Activated CD4-positive, CD25-positive, alpha-beta regulatory T cell treated with anti-CD3 and anti-CD28 coated beads, Interleukin-2, amount 50 U/mL, for 16 hours (primary cell): Measurements from ENCODE around the gene ARGLU1.

ENCODE experiments used
- DNase-seq: peaks from one replicate; pipeline ENCODE4 v3.0.0-alpha.2; 2020; ENCODE audit warnings: low read depth, low spot score

The ARGLU1 gene

GRCh38 chr13:106541826-106542225 is 26.1 kb downstream of the ARGLU1 start:
- no peak for DNase-seq

- no peak for DNase-seq
Measured at GRCh38 chr13:106540613-106541012, 27.3 kb downstream of the ARGLU1 start.

GRCh38 chr13:106537521-106537920 is 30.4 kb downstream of the ARGLU1 start:
- DNase-seq: no peak

- peak; percentile 76 for DNase-seq
Measured at GRCh38 chr13:106536244-106537034, 31.5 kb downstream of the ARGLU1 start.

GRCh38 chr13:106535552-106536243 is 32.2 kb downstream of the ARGLU1 start, which contains the start of gene EFNB2:
Gene EFNB2 (minus strand): TSS chr13:106535662. CDS start chr13:106534964, 698 bp downstream.
- DNase-seq: peak; percentile 65

GRCh38 chr13:106534639-106535551 is 33.0 kb downstream of the ARGLU1 start:
- no peak for DNase-seq

GRCh38 chr13:106533943-106534638 is 33.8 kb downstream of the ARGLU1 start:
- no peak for DNase-seq

- DNase-seq: no peak
Measured at GRCh38 chr13:106533101-106533942, 34.6 kb downstream of the ARGLU1 start.

GRCh38 chr13:106532111-106532929 is 35.6 kb downstream of the ARGLU1 start:
- no peak for DNase-seq

GRCh38 chr13:106530980-106531481 is 36.9 kb downstream of the ARGLU1 start:
- no peak for DNase-seq

GRCh38 chr13:106530171-106530851 is 37.6 kb downstream of the ARGLU1 start:
- no peak for DNase-seq

- no peak for DNase-seq
Measured at GRCh38 chr13:106529415-106530170, 38.3 kb downstream of the ARGLU1 start.

GRCh38 chr13:106528718-106529414 is 39.1 kb downstream of the ARGLU1 start:
- DNase-seq: no peak

GRCh38 chr13:106527826-106528225 is 40.1 kb downstream of the ARGLU1 start:
- no peak for DNase-seq

- no peak for DNase-seq
Measured at GRCh38 chr13:106527445-106527801, 40.5 kb downstream of the ARGLU1 start.

GRCh38 chr13:106526738-106527444 is 41.0 kb downstream of the ARGLU1 start:
- no peak for DNase-seq

GRCh38 chr13:106525865-106526264 is 42.1 kb downstream of the ARGLU1 start:
- DNase-seq: no peak
